ENCODE data around the gene PCK1. TPM values are rescaled to one million over a fixed set of nuclear protein-coding genes. Genes with fewer than 3 reads are reported as not detected.

PCK1 gene
- total RNA-seq, 1 experiment from 2014 or later, result 0.21 TPM

DNA sequence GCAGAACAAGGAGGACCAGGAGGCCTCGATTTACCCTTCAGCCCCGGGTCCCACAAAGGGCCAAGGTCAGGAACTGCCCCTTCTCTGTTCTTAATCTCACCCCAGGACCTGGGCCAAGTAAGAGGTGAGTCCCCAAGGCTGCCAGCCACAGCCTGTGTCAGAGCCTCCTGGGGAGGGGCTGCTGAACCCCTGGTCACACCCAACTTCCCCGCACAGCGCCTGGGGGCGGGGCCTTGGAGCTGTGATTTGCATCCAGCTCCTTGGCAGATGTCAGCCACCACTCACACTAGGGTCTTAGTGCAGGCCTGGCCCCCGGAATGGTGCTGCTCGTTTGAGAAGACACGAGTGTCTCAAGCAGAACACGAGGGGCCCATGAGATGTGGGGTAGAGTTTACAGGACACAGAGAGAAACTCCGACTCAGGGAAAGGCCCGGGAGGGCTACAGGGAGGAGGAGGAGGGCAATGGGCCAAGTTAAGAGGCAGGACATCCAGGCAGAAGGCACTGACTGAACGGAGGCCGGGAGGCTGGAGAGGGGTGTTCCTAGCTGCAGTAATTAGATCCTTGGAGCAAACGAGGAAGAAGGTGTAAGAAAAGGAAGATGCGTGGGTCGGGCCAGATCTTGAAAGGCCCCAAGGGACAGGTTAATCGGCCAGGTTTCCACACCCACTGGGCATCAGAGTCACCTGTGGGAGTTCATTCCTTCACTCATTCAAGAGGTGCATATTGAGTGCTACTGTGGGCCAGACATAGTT is 32.4 kb downstream of the PCK1 start:
- ChIA-PET CTCF (no interaction called here), POLR2A (no interaction called here)
- intact Hi-C loops (cut with micrococcal nuclease; ENCODE audit: unreplicated experiment) (no loop called here), in situ Hi-C loops (cut with HindIII; ENCODE audit: low pct_unique_long_range_greater_than_20kb, low sequenced_read_pairs) (no loop called here)
- no peak overlapping the region for H3K27ac ChIP-seq (ENCODE audit: low read length)
- H3K36me3 ChIP-seq (ENCODE audit: control insufficient read depth, insufficient read depth, low read length), result no peaks in the 10 kb centered on the region
- ATAC-seq, result no peak
- H3K9me3 ChIP-seq (ENCODE audit: control insufficient read depth, insufficient read depth, low read depth, low read length), result no peaks in the 10 kb centered on the region
- H3K4me1 ChIP-seq (ENCODE audit: control insufficient read depth, insufficient read depth, low read length), result no peaks in the 10 kb centered on the region; the same call in 1 of the 2 replicates
- BruUV-seq (replicated peaks), result no TSS peak
- DNase-seq (ENCODE audit: low read depth, low spot score), result no peak
- H3K4me3 ChIP-seq (ENCODE audit: low read depth in 2 of 2, low read length in 2 of 2), result no peak overlapping the region
- TF ChIP-seq, protein P1, sequence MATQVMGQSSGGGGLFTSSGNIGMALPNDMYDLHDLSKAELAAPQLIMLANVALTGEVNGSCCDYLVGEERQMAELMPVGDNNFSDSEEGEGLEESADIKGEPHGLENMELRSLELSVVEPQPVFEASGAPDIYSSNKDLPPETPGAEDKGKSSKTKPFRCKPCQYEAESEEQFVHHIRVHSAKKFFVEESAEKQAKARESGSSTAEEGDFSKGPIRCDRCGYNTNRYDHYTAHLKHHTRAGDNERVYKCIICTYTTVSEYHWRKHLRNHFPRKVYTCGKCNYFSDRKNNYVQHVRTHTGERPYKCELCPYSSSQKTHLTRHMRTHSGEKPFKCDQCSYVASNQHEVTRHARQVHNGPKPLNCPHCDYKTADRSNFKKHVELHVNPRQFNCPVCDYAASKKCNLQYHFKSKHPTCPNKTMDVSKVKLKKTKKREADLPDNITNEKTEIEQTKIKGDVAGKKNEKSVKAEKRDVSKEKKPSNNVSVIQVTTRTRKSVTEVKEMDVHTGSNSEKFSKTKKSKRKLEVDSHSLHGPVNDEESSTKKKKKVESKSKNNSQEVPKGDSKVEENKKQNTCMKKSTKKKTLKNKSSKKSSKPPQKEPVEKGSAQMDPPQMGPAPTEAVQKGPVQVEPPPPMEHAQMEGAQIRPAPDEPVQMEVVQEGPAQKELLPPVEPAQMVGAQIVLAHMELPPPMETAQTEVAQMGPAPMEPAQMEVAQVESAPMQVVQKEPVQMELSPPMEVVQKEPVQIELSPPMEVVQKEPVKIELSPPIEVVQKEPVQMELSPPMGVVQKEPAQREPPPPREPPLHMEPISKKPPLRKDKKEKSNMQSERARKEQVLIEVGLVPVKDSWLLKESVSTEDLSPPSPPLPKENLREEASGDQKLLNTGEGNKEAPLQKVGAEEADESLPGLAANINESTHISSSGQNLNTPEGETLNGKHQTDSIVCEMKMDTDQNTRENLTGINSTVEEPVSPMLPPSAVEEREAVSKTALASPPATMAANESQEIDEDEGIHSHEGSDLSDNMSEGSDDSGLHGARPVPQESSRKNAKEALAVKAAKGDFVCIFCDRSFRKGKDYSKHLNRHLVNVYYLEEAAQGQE (IDR thresholded peaks at IDR 0.05; ENCODE audit: insufficient read depth in 1 of 2, low read depth in 2 of 2, low read length in 1 of 2), result no peak
- TF ChIP-seq SIN3A (IDR thresholded peaks at IDR 0.05; ENCODE audit: borderline replicate concordance, insufficient read depth, low read depth, low read length), result no peak
- TF ChIP-seq POLR2AphosphoS5 (IDR thresholded peaks at IDR 0.05; ENCODE audit: low read depth, low read length), result no peak
- TF ChIP-seq, protein P2, sequence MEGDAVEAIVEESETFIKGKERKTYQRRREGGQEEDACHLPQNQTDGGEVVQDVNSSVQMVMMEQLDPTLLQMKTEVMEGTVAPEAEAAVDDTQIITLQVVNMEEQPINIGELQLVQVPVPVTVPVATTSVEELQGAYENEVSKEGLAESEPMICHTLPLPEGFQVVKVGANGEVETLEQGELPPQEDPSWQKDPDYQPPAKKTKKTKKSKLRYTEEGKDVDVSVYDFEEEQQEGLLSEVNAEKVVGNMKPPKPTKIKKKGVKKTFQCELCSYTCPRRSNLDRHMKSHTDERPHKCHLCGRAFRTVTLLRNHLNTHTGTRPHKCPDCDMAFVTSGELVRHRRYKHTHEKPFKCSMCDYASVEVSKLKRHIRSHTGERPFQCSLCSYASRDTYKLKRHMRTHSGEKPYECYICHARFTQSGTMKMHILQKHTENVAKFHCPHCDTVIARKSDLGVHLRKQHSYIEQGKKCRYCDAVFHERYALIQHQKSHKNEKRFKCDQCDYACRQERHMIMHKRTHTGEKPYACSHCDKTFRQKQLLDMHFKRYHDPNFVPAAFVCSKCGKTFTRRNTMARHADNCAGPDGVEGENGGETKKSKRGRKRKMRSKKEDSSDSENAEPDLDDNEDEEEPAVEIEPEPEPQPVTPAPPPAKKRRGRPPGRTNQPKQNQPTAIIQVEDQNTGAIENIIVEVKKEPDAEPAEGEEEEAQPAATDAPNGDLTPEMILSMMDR (IDR thresholded peaks at IDR 0.05), result no peak
- no peaks in the 10 kb centered on the region for H3K27me3 ChIP-seq (ENCODE audit: control insufficient read depth, insufficient read depth, low read length)

DNA sequence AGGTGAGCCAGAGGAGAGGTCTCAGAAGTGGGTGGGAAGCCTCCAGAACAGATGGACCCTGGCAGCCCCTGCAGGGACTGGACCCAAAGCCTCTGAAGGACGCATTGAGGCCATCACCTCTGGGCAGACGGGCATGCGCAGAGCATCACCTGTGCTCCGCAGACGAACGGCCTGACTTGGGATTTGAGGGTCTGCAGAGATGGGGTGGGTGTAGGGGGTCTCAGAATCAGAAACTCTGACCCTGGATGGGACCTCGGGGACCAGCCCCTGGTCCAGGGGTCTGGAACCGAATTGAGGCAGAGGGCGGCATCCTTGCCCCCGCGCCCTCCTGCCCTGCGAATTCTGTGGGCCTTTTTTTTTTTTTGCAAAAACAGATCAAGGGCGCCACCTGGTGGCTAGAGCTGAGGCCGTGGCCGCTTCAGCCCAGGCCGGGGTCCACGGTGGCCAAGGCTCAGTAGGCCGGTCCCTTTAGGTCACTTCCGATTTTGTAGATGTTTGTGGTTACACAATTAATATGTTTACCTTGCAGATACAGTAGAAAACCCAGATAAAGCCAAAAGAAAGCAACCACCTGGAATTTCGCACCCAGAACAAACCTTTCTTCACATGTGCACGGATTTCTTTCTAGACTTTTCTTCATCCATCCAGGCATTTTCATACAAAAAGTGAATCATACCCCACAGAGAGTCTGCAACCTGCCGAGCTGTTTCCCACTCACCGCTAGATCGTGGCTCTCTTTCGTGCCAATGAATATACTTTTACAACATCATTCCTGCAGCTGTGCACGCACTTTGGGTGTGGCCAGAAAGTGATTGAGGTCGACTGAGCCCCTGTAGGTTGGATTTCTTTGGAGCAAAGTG is 33.4 kb downstream of the PCK1 start:
- in situ Hi-C loops (cut with HindIII; ENCODE audit: low pct_unique_long_range_greater_than_20kb, low sequenced_read_pairs), result no loop called here
- no peaks in the 10 kb centered on the region for H3K9me3 ChIP-seq (ENCODE audit: control insufficient read depth, insufficient read depth, low read depth, low read length)
- ChIA-PET CTCF (interaction anchor here (0.6 to 1.2 kb wide), 7 partner anchors 12 to 1197 kb away, joined by 3 to 11 read pairs (median 3); no protein-coding TSS in a partner anchor), POLR2A (no interaction called here)
- no TSS peak for BruUV-seq (replicated peaks)
- H3K27me3 ChIP-seq (ENCODE audit: control insufficient read depth, insufficient read depth, low read length), result no peaks in the 10 kb centered on the region
- intact Hi-C loops (cut with micrococcal nuclease; ENCODE audit: unreplicated experiment), result loop anchor here (1.0 kb wide), 1 partner anchor 81 kb away; no protein-coding TSS in a partner anchor
- no peak overlapping the region for H3K27ac ChIP-seq (ENCODE audit: low read length)
- no peak for DNase-seq (ENCODE audit: low read depth, low spot score)
- no peaks in the 10 kb centered on the region; the same call in 1 of the 2 replicates for H3K4me1 ChIP-seq (ENCODE audit: control insufficient read depth, insufficient read depth, low read length)
- TF ChIP-seq, protein P2 (IDR thresholded peaks at IDR 0.05), result peak; percentile 85
- TF ChIP-seq POLR2AphosphoS5 (IDR thresholded peaks at IDR 0.05; ENCODE audit: low read depth, low read length), result no peak
- H3K36me3 ChIP-seq (ENCODE audit: control insufficient read depth, insufficient read depth, low read length), result no peaks in the 10 kb centered on the region
- H3K4me3 ChIP-seq (ENCODE audit: low read depth in 2 of 2, low read length in 2 of 2), result no peak overlapping the region
- ATAC-seq, result peak; percentile 44; the same call in 1 of the 2 replicates

All from Panc1 (cell line).